GM19099 (cell line): Measurements from ENCODE around the gene SEMA3C.

Experiments used
- POLR2A ChIP-seq: IDR thresholded peaks from 3 replicates; pipeline ENCODE4 v1.6.1; 2011; ENCODE audit warnings: low read depth; ENCODE audit not compliant: insufficient read length; ENCODE audit errors: extremely low read depth

SEMA3C gene

DNA sequence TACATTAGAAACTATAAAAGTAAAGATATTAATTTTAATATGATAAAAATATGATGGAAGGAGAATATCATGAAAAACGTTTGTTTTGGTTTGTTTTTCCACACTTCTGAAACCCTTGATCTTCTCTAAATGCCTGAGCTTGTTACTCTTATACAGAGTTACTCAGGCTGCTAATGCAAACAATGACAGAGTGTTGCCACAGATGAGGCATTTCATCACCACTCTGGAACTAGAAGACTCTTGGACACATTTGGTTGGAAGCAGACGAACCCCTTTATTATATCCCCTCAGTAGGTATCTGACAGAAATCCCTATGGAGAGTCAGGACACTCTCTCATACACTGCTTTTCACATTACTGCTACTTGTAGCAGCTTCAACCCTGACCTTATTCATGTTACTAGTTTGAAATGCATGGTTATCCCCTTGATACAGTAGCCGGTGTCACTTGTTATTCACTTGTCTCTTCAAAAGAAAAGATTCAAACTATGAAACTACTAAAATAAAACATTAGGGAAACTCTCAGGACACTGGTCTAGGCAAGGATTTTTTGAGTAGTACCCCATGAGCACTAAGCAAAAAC, 66.9 kb downstream of the SEMA3C start:
- no peak for TF ChIP-seq POLR2A

DNA sequence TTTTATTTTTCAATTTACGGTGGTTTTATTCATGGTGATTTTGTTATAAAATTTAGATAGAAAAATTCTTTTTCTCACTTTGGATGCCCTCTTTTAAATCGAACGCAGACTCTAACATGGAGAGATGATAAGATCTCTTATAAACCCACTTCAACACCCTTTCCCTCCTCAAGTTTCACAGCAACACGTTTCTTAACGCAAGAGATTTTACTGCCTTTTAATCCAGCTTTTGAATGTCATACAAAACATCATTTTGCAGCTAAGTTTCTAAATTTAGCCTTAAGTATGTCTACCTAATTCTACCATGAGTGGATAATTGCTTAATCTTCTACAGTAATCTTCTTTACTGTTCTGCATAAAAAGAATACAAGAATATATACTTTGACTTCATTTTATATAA, 70.0 kb downstream of the SEMA3C start:
- TF ChIP-seq POLR2A = no peak

DNA sequence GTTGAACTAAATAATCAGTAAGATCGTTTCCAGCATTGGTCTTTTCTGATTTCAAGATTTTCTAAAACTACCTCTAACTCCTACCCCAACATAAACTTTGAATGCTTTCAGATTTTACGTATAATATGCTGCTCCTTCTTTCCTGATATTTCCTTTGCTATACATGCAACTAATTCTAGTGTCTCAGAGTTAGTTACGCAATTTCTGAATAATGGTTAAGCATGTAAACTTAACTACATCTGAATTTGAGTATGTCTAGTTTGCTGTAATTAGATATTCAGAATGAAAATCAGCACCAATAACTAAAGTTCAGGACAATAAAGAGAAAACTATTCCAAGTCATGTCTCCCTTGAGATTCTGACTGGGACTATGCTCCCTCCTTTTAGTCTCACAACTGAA, 71.0 kb downstream of the SEMA3C start:
- TF ChIP-seq POLR2A = no peak

DNA sequence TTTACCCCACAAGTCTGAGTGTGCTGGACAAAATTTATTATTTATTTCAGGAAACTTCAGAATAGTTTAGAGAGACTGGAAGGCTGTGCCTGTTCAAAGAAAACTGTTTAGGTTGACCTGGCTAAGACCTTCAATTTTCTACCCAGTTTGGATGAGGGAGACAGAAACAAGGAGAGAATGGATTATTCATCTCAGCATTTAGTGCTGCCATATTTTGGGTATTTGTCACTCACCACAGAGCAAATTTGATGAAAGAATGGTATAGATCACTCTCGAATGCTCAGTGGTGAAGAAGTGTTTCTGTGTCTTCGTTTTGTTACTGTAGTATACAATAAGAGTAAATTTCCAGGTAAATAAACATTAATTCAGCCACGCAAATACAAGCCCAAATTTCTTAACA, 71.8 kb downstream of the SEMA3C start:
- no peak for TF ChIP-seq POLR2A

GRCh38 chr7:80844916-80845315, 73.9 kb downstream of the SEMA3C start:
- TF ChIP-seq POLR2A = no peak

DNA sequence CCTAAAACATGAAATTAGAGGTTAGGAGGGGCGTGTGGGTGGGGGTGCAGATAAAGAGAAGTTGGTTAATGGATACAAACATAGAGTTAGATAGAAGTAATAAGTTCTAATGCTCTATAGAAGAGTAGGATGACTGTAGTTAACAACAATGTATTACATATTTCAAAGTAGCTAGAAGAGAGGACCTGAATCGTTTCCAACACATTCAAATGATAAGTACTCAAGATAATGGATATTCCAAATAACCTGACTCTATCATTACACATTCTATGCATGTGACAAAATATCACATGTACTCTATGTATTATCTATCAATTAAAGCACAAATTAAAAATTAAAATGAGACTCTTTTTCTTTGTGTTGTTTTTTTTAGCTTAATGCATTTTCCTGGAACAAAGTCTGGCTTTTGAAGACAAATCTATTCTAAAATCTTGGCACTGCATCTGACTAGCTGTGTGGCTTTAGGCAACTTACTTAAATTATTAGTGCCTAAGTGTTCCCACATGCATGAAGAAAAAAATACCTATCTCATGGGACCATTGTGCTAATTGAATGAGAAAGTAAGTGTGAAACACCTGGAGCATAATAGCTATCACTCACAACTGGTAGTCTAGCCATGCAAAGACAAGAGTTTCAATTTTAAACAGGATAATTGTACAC, 75.7 kb downstream of the SEMA3C start:
- no peak for TF ChIP-seq POLR2A

DNA sequence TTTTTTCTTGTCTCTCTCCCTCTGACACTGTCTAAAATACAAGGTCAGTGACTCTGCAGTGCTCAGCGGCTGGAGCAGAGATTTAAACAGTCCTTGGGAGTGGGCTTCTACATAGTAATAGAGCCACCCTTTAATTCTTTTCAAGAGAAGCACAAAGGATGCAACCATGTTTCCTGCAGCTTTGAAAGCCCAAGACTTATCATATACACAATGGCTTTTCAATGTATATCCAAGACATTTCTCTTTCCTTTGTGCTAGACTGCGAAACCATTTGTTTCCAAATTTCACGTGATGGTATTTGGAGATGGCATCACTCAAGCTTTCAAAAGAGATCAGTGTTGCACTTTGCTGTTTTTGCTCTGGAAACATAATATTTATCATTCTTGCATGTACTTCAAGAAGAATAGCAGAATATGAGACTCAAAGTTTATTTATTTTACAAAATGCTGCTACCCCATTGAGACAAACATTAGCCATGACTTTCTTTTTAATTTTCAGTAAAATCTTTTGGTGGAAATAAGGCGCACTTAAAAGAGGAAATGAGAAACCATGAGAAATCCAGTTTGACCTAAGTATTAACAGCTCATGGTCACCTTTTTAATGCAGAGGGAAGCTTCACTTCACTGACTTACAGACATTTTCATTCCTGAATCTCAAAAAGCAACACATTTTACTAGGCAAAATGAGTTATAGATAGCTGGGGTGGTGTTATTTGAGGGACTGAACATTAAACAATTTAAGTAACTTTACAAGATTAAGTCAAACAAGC, 76.6 kb downstream of the SEMA3C start:
- no peak for TF ChIP-seq POLR2A

DNA sequence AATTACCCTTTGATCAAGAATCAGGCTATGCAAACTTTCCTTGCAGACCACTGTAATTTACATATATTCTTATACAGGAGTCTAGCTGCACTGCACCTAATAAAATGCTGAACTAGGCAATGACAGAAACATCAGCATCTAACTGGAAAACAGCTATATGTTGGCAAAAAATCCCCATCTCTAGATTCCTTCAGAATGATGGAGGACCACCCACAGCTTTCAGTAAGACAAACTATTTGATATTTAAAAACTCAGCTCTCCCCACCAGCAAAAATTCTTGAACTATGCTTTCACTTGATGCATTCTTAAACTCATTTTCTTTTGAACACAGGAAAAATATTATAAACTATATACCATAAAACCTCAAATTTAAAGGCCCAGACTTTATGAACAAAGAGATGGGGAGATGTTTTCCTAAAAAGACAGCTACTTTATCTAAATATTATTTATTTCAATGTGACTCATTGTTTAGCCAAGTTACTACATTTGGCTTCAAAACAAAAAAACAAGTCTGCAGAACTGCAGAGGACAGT, 77.4 kb downstream of the SEMA3C start:
- no peak for TF ChIP-seq POLR2A

DNA sequence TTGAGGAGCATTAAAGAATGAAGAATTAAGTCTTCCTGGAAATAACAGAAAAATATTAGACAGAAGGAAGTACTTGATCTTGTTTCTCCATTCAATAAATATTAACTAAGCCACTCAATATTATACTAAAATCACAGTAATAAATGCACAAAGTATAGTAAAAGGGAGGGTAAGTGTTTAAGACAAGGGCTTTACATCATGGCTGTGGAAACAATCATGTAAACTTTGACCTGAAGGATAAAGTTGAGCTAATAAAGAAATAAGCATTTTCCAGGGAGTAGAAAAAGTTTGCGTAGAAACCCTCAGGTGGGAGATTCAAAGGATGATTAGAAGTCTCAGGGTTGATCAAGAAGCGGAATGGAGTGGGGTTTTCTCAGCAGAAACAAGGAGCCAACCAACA, 78.2 kb downstream of the SEMA3C start:
- no peak for TF ChIP-seq POLR2A

- no peak for TF ChIP-seq POLR2A
Observed at GRCh38 chr7:80839855-80840254, 79.0 kb downstream of the SEMA3C start.

DNA sequence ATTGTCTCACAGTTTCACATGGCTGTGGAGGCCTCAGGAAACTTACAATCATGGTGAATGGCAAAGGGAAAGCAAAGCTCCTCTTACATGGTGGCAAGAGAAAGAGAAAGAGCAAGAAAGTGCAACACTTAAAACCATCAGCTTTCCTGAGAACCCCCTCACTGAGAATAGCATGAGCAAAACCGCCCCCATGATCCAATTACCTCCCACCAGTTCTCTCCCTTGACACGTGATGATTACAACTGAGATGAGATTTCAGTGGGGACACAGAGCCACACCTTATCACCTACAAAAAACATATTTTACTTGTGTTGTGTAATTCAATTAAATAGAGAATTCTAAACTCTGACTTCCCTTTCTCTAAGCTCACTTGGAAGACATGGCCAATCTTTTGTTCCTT, 80.2 kb downstream of the SEMA3C start:
- TF ChIP-seq POLR2A = no peak

- no peak for TF ChIP-seq POLR2A
Observed at GRCh38 chr7:80837345-80837744, 81.5 kb downstream of the SEMA3C start.

- TF ChIP-seq POLR2A = no peak
Observed at GRCh38 chr7:80835251-80835650, 83.6 kb downstream of the SEMA3C start.

DNA sequence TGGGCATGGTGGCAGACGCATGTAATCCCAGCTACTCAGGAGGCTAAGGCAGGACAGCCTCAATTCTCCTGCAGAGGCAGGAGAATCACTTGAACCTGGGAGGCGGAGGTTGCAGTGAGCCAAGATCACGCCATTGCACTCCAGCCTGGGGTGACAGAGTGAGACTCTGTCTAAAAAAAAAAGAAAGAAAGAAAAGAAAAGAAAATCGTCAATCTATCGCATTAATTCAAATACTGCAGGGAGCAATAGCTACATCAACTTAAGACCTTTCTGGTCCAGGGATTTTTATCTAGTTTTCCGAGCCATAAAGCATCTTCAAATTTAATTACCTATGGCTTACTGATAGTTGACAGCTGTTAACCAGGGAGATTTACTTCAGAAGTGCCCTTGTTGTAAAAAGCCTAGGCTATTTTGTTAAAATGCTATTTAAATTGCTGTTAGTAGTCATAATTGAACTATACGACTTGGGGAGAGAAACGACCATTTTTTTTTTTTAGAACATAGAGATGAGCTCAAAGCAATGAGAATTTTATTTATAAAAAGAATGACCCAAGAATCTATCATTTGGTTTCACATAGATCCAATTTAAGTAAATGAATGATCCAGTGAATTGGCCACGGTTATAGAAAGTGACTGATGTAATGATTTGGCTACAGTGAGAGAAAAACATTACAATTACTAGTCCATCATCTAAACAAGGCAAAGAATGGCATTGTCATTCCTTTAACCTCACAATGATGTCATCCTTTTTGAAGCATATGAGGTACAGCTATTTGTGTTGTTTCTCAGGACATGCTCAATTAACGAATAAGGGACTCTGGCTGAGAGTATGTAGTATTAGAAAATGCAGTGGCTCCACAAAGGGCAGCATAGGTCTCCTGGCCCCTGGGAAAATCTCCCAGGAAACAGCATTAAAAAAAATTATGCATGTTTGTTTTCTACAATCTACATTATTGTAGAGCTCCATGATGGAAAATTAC, 85.3 kb downstream of the SEMA3C start:
- TF ChIP-seq POLR2A = no peak

- no peak for TF ChIP-seq POLR2A
Observed at GRCh38 chr7:80832006-80832405, 86.8 kb downstream of the SEMA3C start.

- TF ChIP-seq POLR2A = no peak
Observed at GRCh38 chr7:80830584-80831285, 88.1 kb downstream of the SEMA3C start.
